Colon (tissue), 2 donors: ENCODE measurements around the gene SCARF2.
"Not testable (repeated sequence)": the region's sequence is repeated elsewhere in the genome, so short reads cannot be mapped to it uniquely, and the experiment has no call there.

Source experiments
- FAIRE-seq: peaks from 2 replicates; lab custom pipeline; 2012; peaks lifted over from hg19 to GRCh38; lab: Jason Lieb, UNC
- donor health status: control.
- donor health status: control.

The SCARF2 gene

GRCh38 chr22:20427104-20427944 lies 10.3 kb downstream of the SCARF2 start:
- no peak for FAIRE-seq

- FAIRE-seq: no peak
Observed at GRCh38 chr22:20426259-20426615, 11.4 kb downstream of the SCARF2 start.

- FAIRE-seq: no peak
Observed at GRCh38 chr22:20425566-20426258, 11.9 kb downstream of the SCARF2 start.

GRCh38 chr22:20424932-20425565 lies 12.6 kb downstream of the SCARF2 start:
- FAIRE-seq: no peak

- no peak for FAIRE-seq
Observed at GRCh38 chr22:20424568-20424931, 13.1 kb downstream of the SCARF2 start.

- no peak for FAIRE-seq
Observed at GRCh38 chr22:20423906-20424551, 13.6 kb downstream of the SCARF2 start.

- FAIRE-seq: no peak
Observed at GRCh38 chr22:20423008-20423905, 14.4 kb downstream of the SCARF2 start.

- FAIRE-seq: no peak
Observed at GRCh38 chr22:20422271-20423007, 15.2 kb downstream of the SCARF2 start.

- FAIRE-seq: no peak
Observed at GRCh38 chr22:20421507-20421874, 16.1 kb downstream of the SCARF2 start.

- FAIRE-seq: no peak
Observed at GRCh38 chr22:20420157-20420842, 17.3 kb downstream of the SCARF2 start.

GRCh38 chr22:20419664-20419951 lies 18.0 kb downstream of the SCARF2 start:
- no peak for FAIRE-seq

- FAIRE-seq: no peak
Observed at GRCh38 chr22:20418211-20418788, 19.3 kb downstream of the SCARF2 start.

- not testable (repeated sequence) for FAIRE-seq
Observed at GRCh38 chr22:20415699-20416098, 21.9 kb downstream of the SCARF2 start.

GRCh38 chr22:20415241-20415640 lies 22.4 kb downstream of the SCARF2 start:
- FAIRE-seq: not testable (repeated sequence)

GRCh38 chr22:20414450-20414849 lies 23.2 kb downstream of the SCARF2 start:
- no peak for FAIRE-seq

GRCh38 chr22:20414059-20414440 lies 23.6 kb downstream of the SCARF2 start:
- no peak for FAIRE-seq

- FAIRE-seq: no peak
Observed at GRCh38 chr22:20413217-20414058, 24.2 kb downstream of the SCARF2 start.

- FAIRE-seq: no peak
Observed at GRCh38 chr22:20412474-20413216, 25.0 kb downstream of the SCARF2 start.

GRCh38 chr22:20409385-20409784 lies 28.2 kb downstream of the SCARF2 start:
- FAIRE-seq: not testable (repeated sequence)
